Right lobe of liver (tissue), 6 donors: ENCODE results near the gene ANKRD33. TPM values are rescaled to one million over a fixed set of nuclear protein-coding genes. Genes with fewer than 3 reads are reported as not detected.

Experiments
- ATAC-seq, 4 donors: fragments of 200-7000 bp; cut with Tn5 transposase; one replicate each; pipeline ENCODE4 v1.9.1; 2020; ENCODE audit warnings: mild to moderate bottlenecking in 4 of 4, moderate library complexity in 4 of 4
- DNase-seq, 3 donors: peaks; one replicate each; pipeline ENCODE4 v3.0.0-alpha.2; 2020
- H3K27ac ChIP-seq, 3 donors: fragments of 200-600 bp; one replicate each; pipeline ENCODE4 v1.8.0; 2022
- H3K27me3 ChIP-seq, 2 donors: fragments of 200-600 bp; one replicate each; pipeline ENCODE4 v1.8.0; 2022
- H3K36me3 ChIP-seq, 4 donors: fragments of 200-600 bp; sonication (generic) in 1 of 4; one replicate each; pipeline versions ENCODE4 v1.5.1 to v1.8.0; 2017 to 2022; ENCODE audit warnings: control low read depth in 1 of 4
- H3K4me1 ChIP-seq, 4 donors: fragments of 200-600 bp; sonication (generic) in 1 of 4; one replicate each; pipeline versions ENCODE4 v1.5.1 to v1.8.0; 2017 to 2022; ENCODE audit warnings: control low read depth in 1 of 4
- H3K4me3 ChIP-seq, 3 donors: fragments of 200-600 bp; one replicate each; pipeline ENCODE4 v1.8.0; 2022
- H3K9me3 ChIP-seq, 4 donors: fragments of 200-600 bp; sonication (generic) in 1 of 4; one replicate each; pipeline versions ENCODE4 v1.5.1 to v1.8.0; 2017 to 2022; ENCODE audit warnings: control low read depth in 1 of 4
- CTCF ChIP-seq, 4 donors: fragments of 200-600 bp in 3 of 4; fragments of 450-650 bp in 1 of 4; IDR thresholded peaks; one replicate each; pipeline versions ENCODE4 v1.5.1 to v1.8.0; 2016 to 2022; ENCODE audit warnings: antibody characterized with exemption in 4 of 4, mild to moderate bottlenecking in 2 of 4
- POLR2A ChIP-seq: fragments of 450-650 bp; IDR thresholded peaks from one replicate; pipeline ENCODE4 v1.6.1; 2017; ENCODE audit warnings: antibody characterized with exemption, mild to moderate bottlenecking
- WGBS: methylation state at CpG from one replicate; pipeline ENCODE4 v1.1.6; 2018; ENCODE audit warnings: low coverage, low lambda C conversion rate; ENCODE audit not compliant: insufficient coverage; ENCODE audit errors: missing lambda C conversion rate; 5-methylcytosine and 5-hydroxymethylcytosine counted together
- intact Hi-C, 2 donors: fragments of 100-400 bp; cut with DNase I; formaldehyde crosslinking; loops; one replicate each; pipeline versions ENCODE4 v1.11.2 to v1.14.1; 2022
- total RNA-seq, 6 experiments: library from RNA; depleted of rRNA in 2 of 6; stranded (reverse); fragments of >200 nt in 2 of 6; fragmentation: NEBNext Ultra II Directional in 3 of 6; extraction: Animal tissue kit (Norgen Biotek cat#: 25700) in 3 of 6; gene quantifications; one replicate each; pipeline versions ENCODE4 v1.1.0 to v1.2.4, GENCODE V29; 2016 to 2023
- donor health status: DM: no; HTN: yes; CAD: no.
- donor health status: DM: no; HTN: no; CAD: no.
- donor health status: DM: no; HTN: no; CAD: no.
- donor health status: DM: no; HTN: yes; CAD: no.
- donor health status: DM: no; HTN: yes; CAD: no.

Gene ANKRD33
- total RNA-seq, 6 experiments from 2014 or later: 1.1 to 10.5 (median 2.1) TPM; not detected in 3

GRCh38 chr12:51898506-51898905, 10.6 kb downstream of the ANKRD33 start:
- H3K4me3 ChIP-seq: no peak overlapping the region
- TF ChIP-seq CTCF (IDR thresholded peaks at IDR 0.05) (no peak), POLR2A (no peak)
- no peaks in the 10 kb centered on the region for H3K27me3 ChIP-seq
- DNase-seq (no peak), ATAC-seq (no peak)
- H3K36me3 ChIP-seq: no peaks in the 10 kb centered on the region
- H3K27ac ChIP-seq: no peak overlapping the region
- peaks cover 0 to 6% (median 0%) of the 10 kb centered on the region in 4 donors for H3K4me1 ChIP-seq
- WGBS: 83% methylated on average over 2 of the region's 2 CpGs
- H3K9me3 ChIP-seq: no peaks in the 10 kb centered on the region
- intact Hi-C loops: loop anchor here (5.0 kb wide), 1 partner anchor 84 kb away; no protein-coding TSS in a partner anchor

GRCh38 chr12:51898937-51899336, 11.0 kb downstream of the ANKRD33 start:
- no CpG with 5 or more reads among the region's 9 CpGs for WGBS
- Histone ChIP-seq H3K27me3 (no peaks in the 10 kb centered on the region), H3K36me3 (no peaks in the 10 kb centered on the region), H3K27ac (no peak overlapping the region), H3K4me3 (no peak overlapping the region), H3K4me1 (peaks cover 0 to 6% (median 0%) of the 10 kb centered on the region in 4 donors), H3K9me3 (no peaks in the 10 kb centered on the region)
- intact Hi-C loops: loop anchor here (5.0 kb wide), 1 partner anchor 83 kb away; no protein-coding TSS in a partner anchor
- peak in 1 of 4 donors; percentile 14 for ATAC-seq
- no peak for DNase-seq
- TF ChIP-seq CTCF (IDR thresholded peaks at IDR 0.05): no peak
- no peak for TF ChIP-seq POLR2A

GRCh38 chr12:51900323-51900889, 12.5 kb downstream of the ANKRD33 start:
- no peaks in the 10 kb centered on the region for H3K4me1 ChIP-seq
- no peaks in the 10 kb centered on the region for H3K27me3 ChIP-seq
- H3K27ac ChIP-seq: no peak overlapping the region
- ATAC-seq: no peak
- 89% methylated on average over 12 of the region's 43 CpGs for WGBS
- no peaks in the 10 kb centered on the region for H3K9me3 ChIP-seq
- DNase-seq: no peak
- H3K4me3 ChIP-seq: no peak overlapping the region
- intact Hi-C loops: no loop called here
- TF ChIP-seq CTCF (IDR thresholded peaks at IDR 0.05): no peak
- TF ChIP-seq POLR2A: no peak
- H3K36me3 ChIP-seq: no peaks in the 10 kb centered on the region

- Histone ChIP-seq H3K4me1 (no peaks in the 10 kb centered on the region), H3K9me3 (no peaks in the 10 kb centered on the region), H3K36me3 (no peaks in the 10 kb centered on the region), H3K4me3 (no peak overlapping the region), H3K27ac (no peak overlapping the region), H3K27me3 (no peaks in the 10 kb centered on the region)
- 75% methylated on average over 14 of the region's 14 CpGs for WGBS
- intact Hi-C loops: no loop called here
- TF ChIP-seq CTCF (IDR thresholded peaks at IDR 0.05) (no peak), POLR2A (no peak)
- ATAC-seq (no peak), DNase-seq (no peak)
These were observed 13.4 kb downstream of the ANKRD33 start for GRCh38 chr12:51901121-51901817.
